Mucosa of descending colon (tissue), 3 donors: ENCODE measurements around the gene ISOC1. TPM values are rescaled to one million over a fixed set of nuclear protein-coding genes. Genes with fewer than 3 reads are reported as not detected.

Source experiments
- ATAC-seq: fragments of 200-7000 bp; cut with Tn5 transposase; one replicate; pipeline ENCODE4 v1.9.1; 2020; ENCODE audit warnings: mild to moderate bottlenecking, moderate library complexity
- DNase-seq, 3 donors: peaks; one replicate each; pipeline ENCODE4 v3.0.0-alpha.2; 2020
- H3K36me3 ChIP-seq: fragments of 200-600 bp; one replicate; pipeline ENCODE4 v1.8.0; 2021; ENCODE audit warnings: low read depth, mild to moderate bottlenecking
- H3K4me1 ChIP-seq: fragments of 200-600 bp; one replicate; pipeline ENCODE4 v1.8.0; 2021; ENCODE audit warnings: low read depth, mild to moderate bottlenecking
- H3K4me3 ChIP-seq: fragments of 200-600 bp; one replicate; pipeline ENCODE4 v1.8.0; 2021; ENCODE audit warnings: mild to moderate bottlenecking
- H3K9me3 ChIP-seq: fragments of 200-600 bp; one replicate; pipeline ENCODE4 v1.8.0; 2021; ENCODE audit warnings: mild to moderate bottlenecking
- CTCF ChIP-seq: fragments of 200-600 bp; IDR thresholded peaks from one replicate; pipeline ENCODE4 v1.8.0; 2022; ENCODE audit warnings: antibody characterized with exemption, mild to moderate bottlenecking
- intact Hi-C, 2 donors: fragments of 100-400 bp; cut with DNase I in 1 of 2; cut with micrococcal nuclease in 1 of 2; formaldehyde crosslinking; loops; one replicate each; pipeline versions ENCODE4 v1.11.0 to v1.11.1; 2022; cut with DNase I, micrococcal nuclease
- total RNA-seq, 3 donors: library from RNA; stranded (reverse); fragmentation: NEBNext Ultra II Directional in 2 of 3; extraction: Animal tissue kit (Norgen Biotek cat#: 25700) in 2 of 3; gene quantifications; one replicate each; pipeline versions ENCODE4 v1.2.1 to v1.2.4, GENCODE V29; 2021 to 2023
- donor health status: DM: no; HTN: no; CAD: no; lungs with moderate emphysema.
- donor health status: DM: no; HTN: no; CAD: no.
- donor health status: DM: no; HTN: yes; CAD: no.

ISOC1 gene
- total RNA-seq, 3 donors from 2014 or later, result 21.3 to 22.9 (median 21.3) TPM

- Histone ChIP-seq H3K9me3 (no peaks in the 10 kb centered on the region), H3K4me1 (peaks cover 5% of the 10 kb centered on the region), H3K4me3 (no peak overlapping the region), H3K36me3 (no peaks in the 10 kb centered on the region)
- intact Hi-C loops, result no loop called here
- no peak for TF ChIP-seq CTCF
- no peak for DNase-seq
- ATAC-seq, result no peak
Observed at GRCh38 chr5:129097498-129098296, 3.1 kb downstream of the ISOC1 start.

- H3K4me3 ChIP-seq, result no peak overlapping the region
- DNase-seq (no peak), ATAC-seq (no peak)
- intact Hi-C loops, result no loop called here
- no peak for TF ChIP-seq CTCF
- H3K4me1 ChIP-seq, result peaks cover 5% of the 10 kb centered on the region
- no peaks in the 10 kb centered on the region for H3K36me3 ChIP-seq
- no peaks in the 10 kb centered on the region for H3K9me3 ChIP-seq
Observed at GRCh38 chr5:129098488-129099183, 4.1 kb downstream of the ISOC1 start.

GRCh38 chr5:129099184-129099569 lies 4.6 kb downstream of the ISOC1 start:
- Histone ChIP-seq H3K36me3 (no peaks in the 10 kb centered on the region), H3K9me3 (no peaks in the 10 kb centered on the region), H3K4me1 (peaks cover 5% of the 10 kb centered on the region), H3K4me3 (no peak overlapping the region)
- intact Hi-C loops, result no loop called here
- no peak for ATAC-seq
- no peak for TF ChIP-seq CTCF
- no peak for DNase-seq

- Histone ChIP-seq H3K9me3 (no peaks in the 10 kb centered on the region), H3K36me3 (no peaks in the 10 kb centered on the region), H3K4me3 (no peak overlapping the region), H3K4me1 (no peaks in the 10 kb centered on the region)
- TF ChIP-seq CTCF, result no peak
- intact Hi-C loops, result no loop called here
- no peak for DNase-seq
- ATAC-seq, result no peak
Observed at GRCh38 chr5:129101794-129102193, 7.2 kb downstream of the ISOC1 start.

- Histone ChIP-seq H3K4me3 (no peak overlapping the region), H3K4me1 (no peaks in the 10 kb centered on the region), H3K9me3 (no peaks in the 10 kb centered on the region), H3K36me3 (no peaks in the 10 kb centered on the region)
- no peak for TF ChIP-seq CTCF
- intact Hi-C loops, result no loop called here
- ATAC-seq, result no peak
- no peak for DNase-seq
Observed at GRCh38 chr5:129103397-129103796, 8.8 kb downstream of the ISOC1 start.
